H4 (cell line): ENCODE measurements around the gene NKAPD1. TPM values are rescaled to one million over a fixed set of nuclear protein-coding genes. Genes with fewer than 3 reads are reported as not detected.
"Not testable (repeated sequence)": the region's sequence is repeated elsewhere in the genome, so short reads cannot be mapped to it uniquely, and the experiment has no call there.

Experiments used
- DNase-seq: peaks from one replicate; pipeline ENCODE4 v3.0.0-alpha.2; 2015; ENCODE audit warnings: low spot score
- total RNA-seq: library from RNA; depleted of rRNA; stranded (reverse); fragments of >200 nt; shearing (Covaris generic); gene quantifications from 2 replicates; pipeline ENCODE4 v1.2.3, GENCODE V29; 2014; rRNA removed

The NKAPD1 gene
- 24.0 and 40.7 TPM in 2 replicates for total RNA-seq

GRCh38 chr11:112073941-112074811, at the start of gene NKAPD1, which contains the start of gene PIH1D2:
Gene NKAPD1, plus strand, starts transcription at chr11:112074299. Its CDS starts 1,276 bp downstream, at chr11:112075575.
Gene PIH1D2, minus strand, starts transcription at chr11:112074017. Its CDS starts 843 bp downstream, at chr11:112073174.
- peak; percentile 80 for DNase-seq

- DNase-seq = peak; percentile 75
Measured at GRCh38 chr11:112024773-112025678, 49.1 kb upstream of the NKAPD1 start, which contains the start of gene DLAT. Gene DLAT, plus strand, starts transcription at chr11:112025408. Its CDS starts 65 bp downstream, at chr11:112025473.

GRCh38 chr11:112025707-112026106, 48.4 kb upstream of the NKAPD1 start:
- DNase-seq = no peak

- not testable (repeated sequence) for DNase-seq
Measured at GRCh38 chr11:112026784-112027410, 47.2 kb upstream of the NKAPD1 start.

GRCh38 chr11:112029460-112029859, 44.6 kb upstream of the NKAPD1 start:
- no peak for DNase-seq

GRCh38 chr11:112033902-112034301, 40.2 kb upstream of the NKAPD1 start:
- DNase-seq = no peak

- DNase-seq = no peak
Measured at GRCh38 chr11:112037527-112037926, 36.6 kb upstream of the NKAPD1 start.

- peak; percentile 63 for DNase-seq
Measured at GRCh38 chr11:112042161-112042960, 31.7 kb upstream of the NKAPD1 start.

GRCh38 chr11:112042961-112043304, 31.2 kb upstream of the NKAPD1 start:
- DNase-seq = no peak

- DNase-seq = no peak
Measured at GRCh38 chr11:112044961-112045360, 29.1 kb upstream of the NKAPD1 start.

GRCh38 chr11:112046647-112047046, 27.5 kb upstream of the NKAPD1 start:
- not testable (repeated sequence) for DNase-seq

GRCh38 chr11:112048256-112048655, 25.8 kb upstream of the NKAPD1 start:
- not testable (repeated sequence) for DNase-seq

GRCh38 chr11:112049777-112050176, 24.3 kb upstream of the NKAPD1 start:
- DNase-seq = no peak

GRCh38 chr11:112050721-112051120, 23.4 kb upstream of the NKAPD1 start:
- no peak for DNase-seq

- no peak for DNase-seq
Measured at GRCh38 chr11:112051768-112052167, 22.3 kb upstream of the NKAPD1 start.

GRCh38 chr11:112057170-112057569, 16.9 kb upstream of the NKAPD1 start:
- no peak for DNase-seq

- no peak for DNase-seq
Measured at GRCh38 chr11:112058103-112058502, 16.0 kb upstream of the NKAPD1 start.

- no peak for DNase-seq
Measured at GRCh38 chr11:112062923-112063322, 11.2 kb upstream of the NKAPD1 start.

GRCh38 chr11:112082729-112083128, 8.6 kb downstream of the NKAPD1 start:
- DNase-seq = peak; percentile 56

GRCh38 chr11:112085822-112086421, 11.8 kb downstream of the NKAPD1 start:
- DNase-seq = peak; percentile 12
